Measurements from ENCODE around the gene RAD51.

The RAD51 gene

DNA sequence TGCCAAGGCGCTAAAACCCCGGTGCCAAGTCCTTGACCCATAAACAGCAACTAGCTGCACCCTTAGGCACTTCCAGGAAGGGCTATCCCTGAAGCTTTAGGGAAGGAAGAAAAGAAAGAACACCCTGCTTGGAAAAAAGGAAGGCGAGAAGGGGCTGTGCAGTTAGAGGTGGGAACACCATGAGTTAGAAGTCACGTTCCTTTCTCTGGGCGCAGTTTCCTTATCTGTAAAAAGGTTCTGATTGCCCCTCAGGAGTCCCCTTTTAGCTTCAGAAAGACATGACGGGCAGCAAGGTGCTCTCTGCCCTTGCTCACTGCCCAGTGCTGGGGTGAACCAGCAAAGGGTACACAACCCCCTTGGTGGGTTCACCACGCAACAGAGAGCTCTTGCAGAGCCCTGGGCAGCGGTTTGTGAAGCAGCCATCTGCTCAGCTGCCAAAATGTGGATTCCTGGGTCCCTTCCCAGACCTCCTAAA is 69.7 kb downstream of the RAD51 start:
- H3K4me3 ChIP-seq (ENCODE audit: severe bottlenecking) = peak overlapping the region; percentile 31
- peak overlapping the region; percentile 92 for H3K27ac ChIP-seq (ENCODE audit: poor library complexity, severe bottlenecking)
- ATAC-seq (ENCODE audit: low read depth) (no peak), DNase-seq (ENCODE audit: low spot score) (no peak)
- H3K27me3 ChIP-seq (ENCODE audit: insufficient read depth, poor library complexity, severe bottlenecking) = no peaks in the 10 kb centered on the region
- H3K36me3 ChIP-seq (ENCODE audit: low read depth) = 0 out of 2 replicates have a peak, but pooled peaks cover 5% of the 10 kb centered on the region
- H3K4me1 ChIP-seq (ENCODE audit: insufficient read depth, poor library complexity, severe bottlenecking) = peaks cover 48% of the 10 kb centered on the region
- TF ChIP-seq, protein P1, sequence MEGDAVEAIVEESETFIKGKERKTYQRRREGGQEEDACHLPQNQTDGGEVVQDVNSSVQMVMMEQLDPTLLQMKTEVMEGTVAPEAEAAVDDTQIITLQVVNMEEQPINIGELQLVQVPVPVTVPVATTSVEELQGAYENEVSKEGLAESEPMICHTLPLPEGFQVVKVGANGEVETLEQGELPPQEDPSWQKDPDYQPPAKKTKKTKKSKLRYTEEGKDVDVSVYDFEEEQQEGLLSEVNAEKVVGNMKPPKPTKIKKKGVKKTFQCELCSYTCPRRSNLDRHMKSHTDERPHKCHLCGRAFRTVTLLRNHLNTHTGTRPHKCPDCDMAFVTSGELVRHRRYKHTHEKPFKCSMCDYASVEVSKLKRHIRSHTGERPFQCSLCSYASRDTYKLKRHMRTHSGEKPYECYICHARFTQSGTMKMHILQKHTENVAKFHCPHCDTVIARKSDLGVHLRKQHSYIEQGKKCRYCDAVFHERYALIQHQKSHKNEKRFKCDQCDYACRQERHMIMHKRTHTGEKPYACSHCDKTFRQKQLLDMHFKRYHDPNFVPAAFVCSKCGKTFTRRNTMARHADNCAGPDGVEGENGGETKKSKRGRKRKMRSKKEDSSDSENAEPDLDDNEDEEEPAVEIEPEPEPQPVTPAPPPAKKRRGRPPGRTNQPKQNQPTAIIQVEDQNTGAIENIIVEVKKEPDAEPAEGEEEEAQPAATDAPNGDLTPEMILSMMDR (IDR thresholded peaks at IDR 0.05; ENCODE audit: poor library complexity, severe bottlenecking) = no peak
- no peaks in the 10 kb centered on the region for H3K9me3 ChIP-seq (ENCODE audit: severe bottlenecking)

DNA sequence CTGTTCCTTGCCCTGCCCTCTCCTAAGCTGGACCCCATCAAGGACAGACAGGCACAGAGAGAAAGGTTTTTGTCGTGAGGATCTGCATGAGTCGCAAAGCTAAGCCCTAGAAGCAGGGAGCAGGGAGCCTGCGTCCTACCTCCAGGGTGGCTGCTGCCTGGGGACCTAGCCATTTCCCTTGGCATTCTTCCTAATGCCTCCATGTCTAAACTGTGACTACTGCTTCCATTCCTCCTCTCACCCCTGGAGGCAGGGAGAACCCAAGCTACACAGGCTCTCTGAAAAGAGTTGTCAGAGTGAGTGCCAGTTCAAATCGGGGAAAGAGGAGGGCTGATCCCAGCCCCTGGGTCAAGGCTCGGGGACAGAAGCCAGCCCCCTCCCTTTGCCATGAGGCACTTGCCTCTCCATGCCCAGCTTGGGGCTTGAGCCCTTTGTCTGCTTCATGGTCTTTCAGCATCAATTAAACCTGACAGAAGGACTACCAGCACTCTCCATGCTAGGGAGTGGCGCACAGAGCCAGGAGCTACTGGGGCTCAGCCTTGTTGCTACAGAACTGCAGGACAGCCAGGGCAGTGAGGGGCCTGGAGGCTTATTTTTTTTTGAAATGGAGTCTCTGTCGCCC is 71.3 kb downstream of the RAD51 start:
- TF ChIP-seq, protein P1 (IDR thresholded peaks at IDR 0.05; ENCODE audit: poor library complexity, severe bottlenecking) = no peak
- ATAC-seq (ENCODE audit: low read depth) (no peak), DNase-seq (ENCODE audit: low spot score) (no peak)
- H3K9me3 ChIP-seq (ENCODE audit: severe bottlenecking) = no peaks in the 10 kb centered on the region
- no peaks in the 10 kb centered on the region for H3K27me3 ChIP-seq (ENCODE audit: insufficient read depth, poor library complexity, severe bottlenecking)
- peaks cover 58% of the 10 kb centered on the region for H3K4me1 ChIP-seq (ENCODE audit: insufficient read depth, poor library complexity, severe bottlenecking)
- H3K36me3 ChIP-seq (ENCODE audit: low read depth) = 0 out of 2 replicates have a peak, but pooled peaks cover 5% of the 10 kb centered on the region
- H3K27ac ChIP-seq (ENCODE audit: poor library complexity, severe bottlenecking) = peak overlapping the region; percentile 92
- H3K4me3 ChIP-seq (ENCODE audit: severe bottlenecking) = no peak overlapping the region

DNA sequence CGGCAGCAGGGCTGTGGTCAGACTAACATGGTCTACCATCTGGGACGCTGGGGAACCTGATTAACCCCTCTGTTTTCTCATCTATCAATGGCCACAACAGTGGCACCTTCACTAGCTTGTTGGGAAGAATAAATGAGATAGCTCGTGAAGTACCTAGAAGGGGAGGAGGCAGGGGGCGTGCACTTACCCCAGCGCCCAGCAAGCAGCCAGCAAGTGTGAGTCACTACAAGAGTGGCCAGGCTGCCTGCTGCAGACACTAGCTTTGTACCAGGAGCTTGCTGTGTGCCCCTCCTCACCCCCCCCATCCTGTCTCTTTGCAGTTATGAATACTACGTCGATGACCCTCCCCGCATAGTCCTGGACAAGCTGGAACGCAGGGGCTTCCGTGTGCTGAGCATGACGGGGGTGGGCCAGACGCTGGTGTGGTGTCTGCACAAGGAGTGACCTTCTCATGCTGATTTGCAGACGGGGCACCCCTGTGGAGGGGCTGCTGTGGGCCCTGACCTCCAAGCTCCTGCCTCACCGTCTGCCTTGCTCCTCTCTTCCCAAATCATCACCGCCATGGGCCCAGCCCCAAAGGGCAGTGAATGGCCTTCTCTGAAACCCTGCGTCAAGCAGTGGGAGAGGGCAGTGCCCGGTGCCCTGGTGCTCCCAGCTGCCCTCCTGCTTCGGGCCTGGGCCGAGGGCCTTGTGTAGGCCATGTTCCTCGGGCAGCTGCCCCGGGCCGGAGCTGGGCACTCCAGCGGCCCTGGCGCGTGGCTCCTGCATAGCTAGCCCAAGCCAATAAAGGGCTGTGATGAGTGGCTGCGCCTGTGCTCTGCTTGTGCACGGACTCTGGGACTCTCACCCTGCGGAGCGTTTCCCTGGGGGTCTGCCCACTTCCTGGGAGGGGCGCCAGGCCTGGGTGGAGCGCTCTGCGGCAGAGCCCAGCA is 72.2 kb downstream of the RAD51 start:
- no peaks in the 10 kb centered on the region for H3K9me3 ChIP-seq (ENCODE audit: severe bottlenecking)
- ATAC-seq (ENCODE audit: low read depth) (peak; percentile 28), DNase-seq (ENCODE audit: low spot score) (peak; percentile 90)
- TF ChIP-seq, protein P1 (IDR thresholded peaks at IDR 0.05; ENCODE audit: poor library complexity, severe bottlenecking) = no peak
- H3K4me3 ChIP-seq (ENCODE audit: severe bottlenecking) = no peak overlapping the region
- peaks cover 58% of the 10 kb centered on the region for H3K4me1 ChIP-seq (ENCODE audit: insufficient read depth, poor library complexity, severe bottlenecking)
- H3K27me3 ChIP-seq (ENCODE audit: insufficient read depth, poor library complexity, severe bottlenecking) = no peaks in the 10 kb centered on the region
- 0 out of 2 replicates have a peak, but pooled peaks cover 7% of the 10 kb centered on the region for H3K36me3 ChIP-seq (ENCODE audit: low read depth)
- peak overlapping the region; percentile 92 for H3K27ac ChIP-seq (ENCODE audit: poor library complexity, severe bottlenecking)

DNA sequence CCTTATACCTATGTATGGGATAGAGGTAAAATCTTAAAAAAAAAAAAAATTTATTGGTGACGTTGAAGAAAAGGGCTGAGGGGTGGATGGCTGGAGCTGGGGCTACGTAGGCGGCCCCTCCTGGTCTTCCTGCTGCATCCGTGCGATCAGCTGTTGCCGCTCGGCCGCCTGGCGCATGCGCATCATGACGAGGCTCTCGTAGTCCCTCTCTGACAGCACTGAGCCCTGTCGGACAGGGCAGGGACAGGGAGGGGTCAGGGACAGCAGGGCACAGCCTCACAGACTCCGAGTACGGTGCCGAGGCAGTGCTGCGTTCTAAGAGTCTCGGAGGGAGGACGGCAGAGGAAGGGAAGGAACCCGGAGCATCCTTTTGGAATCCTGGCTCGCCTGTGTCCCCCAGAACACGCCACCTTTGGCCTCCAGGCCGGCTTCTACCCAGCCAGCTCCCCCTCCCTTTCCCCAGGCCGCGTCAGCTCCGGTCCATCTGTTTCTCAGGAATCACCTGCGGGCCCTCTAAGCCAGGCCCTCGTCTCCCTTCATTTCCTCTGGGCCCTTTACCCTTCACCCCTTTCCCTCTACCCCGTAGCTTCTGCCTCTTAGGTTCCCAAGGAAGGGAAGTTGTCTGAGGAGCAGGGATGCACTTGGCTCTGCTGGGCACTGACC is 73.0 kb downstream of the RAD51 start:
- Histone ChIP-seq H3K27me3 (ENCODE audit: insufficient read depth, poor library complexity, severe bottlenecking) (no peaks in the 10 kb centered on the region), H3K27ac (ENCODE audit: poor library complexity, severe bottlenecking) (peak overlapping the region; percentile 92), H3K9me3 (ENCODE audit: severe bottlenecking) (no peaks in the 10 kb centered on the region), H3K4me3 (ENCODE audit: severe bottlenecking) (no peak overlapping the region), H3K4me1 (ENCODE audit: insufficient read depth, poor library complexity, severe bottlenecking) (peaks cover 54% of the 10 kb centered on the region), H3K36me3 (ENCODE audit: low read depth) (0 out of 2 replicates have a peak, but pooled peaks cover 8% of the 10 kb centered on the region)
- TF ChIP-seq, protein P1 (IDR thresholded peaks at IDR 0.05; ENCODE audit: poor library complexity, severe bottlenecking) = no peak
- ATAC-seq (ENCODE audit: low read depth) = no peak
- no peak for DNase-seq (ENCODE audit: low spot score)
